WI38 (cell line): Measurements from ENCODE around the gene KRT78.

Experiments used
- H3K4me3 ChIP-seq: 2 replicates; pipeline ENCODE4 v1.5.1; 2011; ENCODE audit warnings: low read depth, mild to moderate bottlenecking, control low read depth, low read length
- CTCF ChIP-seq: IDR thresholded peaks from 2 replicates; pipeline ENCODE4 v1.5.1; 2012; ENCODE audit warnings: low read depth, mild to moderate bottlenecking, control low read depth, low read length

The KRT78 gene

GRCh38 chr12:52848661-52849255 lies at the start of gene KRT78:
KRT78 (minus strand) TSS chr12:52848994; CDS start chr12:52848930, 64 bp downstream.
- no peak for TF ChIP-seq CTCF
- H3K4me3 ChIP-seq: no peak within 1 kb of the TSS

- no peak for TF ChIP-seq CTCF
- H3K4me3 ChIP-seq: no peak overlapping the region
Observed at GRCh38 chr12:52896190-52897100, 47.7 kb upstream of the KRT78 start.

- no peak overlapping the region for H3K4me3 ChIP-seq
- no peak for TF ChIP-seq CTCF
Observed at GRCh38 chr12:52895726-52896189, 47.0 kb upstream of the KRT78 start.

GRCh38 chr12:52892974-52893373 lies 44.2 kb upstream of the KRT78 start:
- no peak for TF ChIP-seq CTCF
- H3K4me3 ChIP-seq: no peak overlapping the region

GRCh38 chr12:52892207-52892852 lies 43.5 kb upstream of the KRT78 start:
- no peak for TF ChIP-seq CTCF
- no peak overlapping the region for H3K4me3 ChIP-seq

GRCh38 chr12:52891044-52891443 lies 42.2 kb upstream of the KRT78 start:
- no peak for TF ChIP-seq CTCF
- H3K4me3 ChIP-seq: no peak overlapping the region
